ENCODE data around the gene FRMD3. TPM values are rescaled to one million over a fixed set of nuclear protein-coding genes. Genes with fewer than 3 reads are reported as not detected.

The FRMD3 gene
- total and polyA plus RNA-seq, 2 donors (not counting 3 experiments of a cell fraction or from before 2014, with no cell fraction given), result 3.0 to 6.1 TPM

GRCh38 chr9:83372957-83373356 is 165.2 kb downstream of the FRMD3 start:
- DNase-seq (ENCODE audit: low read depth, low spot score), result no peak
- Histone ChIP-seq H3K4me2 (ENCODE audit: insufficient read depth, low read length) (no peak overlapping the region), H3K9ac (replicated peaks; ENCODE audit: extremely low read depth, insufficient read depth, low read length) (no peak overlapping the region), H3K79me2 (ENCODE audit: control insufficient read depth, insufficient read depth, low read length) (no peaks in the 10 kb centered on the region), H2AFZ (ENCODE audit: low read depth, low read length) (no peak overlapping the region), H3K36me3 (ENCODE audit: control insufficient read depth in 2 of 2, extremely low read depth in 1 of 2, insufficient read depth in 2 of 2, low read length in 2 of 2) (no peaks in the 10 kb centered on the region), H3K9me1 (replicated peaks; ENCODE audit: control insufficient read depth, extremely low read depth, insufficient read depth, low read length) (no peaks in the 10 kb centered on the region), H3K4me1 (ENCODE audit: control insufficient read depth, extremely low read depth, insufficient read depth, low read length) (no peaks in the 10 kb centered on the region), H3K27me3 (ENCODE audit: control insufficient read depth in 2 of 2, insufficient read depth in 2 of 2, low read length in 2 of 2) (no peaks in the 10 kb centered on the region), H3K9me3 (replicated peaks; ENCODE audit: control insufficient read depth, insufficient read depth, low read length) (no peaks in the 10 kb centered on the region), H4K20me1 (replicated peaks; ENCODE audit: control insufficient read depth, extremely low read depth, insufficient read depth, low read length) (no peaks in the 10 kb centered on the region), H3K4me3 (replicated peaks in 1 of 3; ENCODE audit: insufficient read depth in 1 of 3, low read depth in 1 of 3, low read length in 3 of 3) (no peak overlapping the region), H3K27ac (ENCODE audit: insufficient read depth, low read depth, low read length) (no peak overlapping the region)
- FAIRE-seq, result no peak
- dilution Hi-C loops (cut with MboI; ENCODE audit: extremely low pct_ligation_motif_present, low sequenced_read_pairs) (no loop called here), intact Hi-C loops (cut with micrococcal nuclease) (no loop called here)
- TF ChIP-seq POLR2AphosphoS5 (IDR thresholded peaks at IDR 0.05; ENCODE audit: insufficient read depth, low read depth, low read length) (no peak), EZH2 (IDR thresholded peaks at IDR 0.05; ENCODE audit: borderline replicate concordance, low read depth, low read length, severe bottlenecking) (no peak)
- CTCF ChIA-PET, result no interaction called here
- no TSS peak for BruUV-seq (replicated peaks)
- POLR2A ChIA-PET, result no interaction called here

GRCh38 chr9:83367326-83367725 is 170.9 kb downstream of the FRMD3 start:
- intact Hi-C loops (cut with micrococcal nuclease) (no loop called here), dilution Hi-C loops (cut with MboI; ENCODE audit: extremely low pct_ligation_motif_present, low sequenced_read_pairs) (no loop called here)
- H3K4me2 ChIP-seq (ENCODE audit: insufficient read depth, low read length), result no peak overlapping the region
- no peaks in the 10 kb centered on the region for H3K9me1 ChIP-seq (replicated peaks; ENCODE audit: control insufficient read depth, extremely low read depth, insufficient read depth, low read length)
- DNase-seq (ENCODE audit: low read depth, low spot score) (no peak), FAIRE-seq (no peak)
- no peak overlapping the region for H3K27ac ChIP-seq (ENCODE audit: insufficient read depth, low read depth, low read length)
- H4K20me1 ChIP-seq (replicated peaks; ENCODE audit: control insufficient read depth, extremely low read depth, insufficient read depth, low read length), result no peaks in the 10 kb centered on the region
- H3K36me3 ChIP-seq (ENCODE audit: control insufficient read depth in 2 of 2, extremely low read depth in 1 of 2, insufficient read depth in 2 of 2, low read length in 2 of 2), result no peaks in the 10 kb centered on the region
- H2AFZ ChIP-seq (ENCODE audit: low read depth, low read length), result no peak overlapping the region
- no TSS peak for BruUV-seq (replicated peaks)
- POLR2A ChIA-PET, result no interaction called here
- no peak overlapping the region for H3K4me3 ChIP-seq (replicated peaks in 1 of 3; ENCODE audit: insufficient read depth in 1 of 3, low read depth in 1 of 3, low read length in 3 of 3)
- no peak overlapping the region for H3K9ac ChIP-seq (replicated peaks; ENCODE audit: extremely low read depth, insufficient read depth, low read length)
- CTCF ChIA-PET, result interaction anchor here (1.2 kb wide), 1 partner anchor 33 kb away, joined by 5 read pairs; no protein-coding TSS in a partner anchor
- no peaks in the 10 kb centered on the region for H3K79me2 ChIP-seq (ENCODE audit: control insufficient read depth, insufficient read depth, low read length)
- H3K4me1 ChIP-seq (ENCODE audit: control insufficient read depth, extremely low read depth, insufficient read depth, low read length), result no peaks in the 10 kb centered on the region
- no peak for TF ChIP-seq MAX (IDR thresholded peaks at IDR 0.05; ENCODE audit: insufficient read depth, insufficient read length)
- TF ChIP-seq GATA2 (IDR thresholded peaks at IDR 0.05; ENCODE audit: insufficient read depth, insufficient read length, low read depth, low read length), result no peak
- TF ChIP-seq POLR2A (IDR thresholded peaks at IDR 0.05; ENCODE audit: low read depth, low read length), result no peak
- TF ChIP-seq FOS (IDR thresholded peaks at IDR 0.05; ENCODE audit: borderline replicate concordance, insufficient read depth, low read length), result no peak
- TF ChIP-seq MYC (IDR thresholded peaks at IDR 0.05; ENCODE audit: low read depth, low read length), result no peak
- no peak for TF ChIP-seq CTCF (IDR thresholded peaks at IDR 0.05; ENCODE audit: extremely low read depth in 1 of 2, insufficient read depth in 1 of 2, low read depth in 1 of 2, low read length in 2 of 2)
- TF ChIP-seq EZH2 (IDR thresholded peaks at IDR 0.05; ENCODE audit: borderline replicate concordance, low read depth, low read length, severe bottlenecking), result no peak
- TF ChIP-seq POLR2AphosphoS5 (IDR thresholded peaks at IDR 0.05; ENCODE audit: insufficient read depth, low read depth, low read length), result no peak
- TF ChIP-seq JUN (IDR thresholded peaks at IDR 0.05; ENCODE audit: borderline replicate concordance, insufficient read depth, insufficient read length, low read depth), result no peak
- no peaks in the 10 kb centered on the region for H3K27me3 ChIP-seq (ENCODE audit: control insufficient read depth in 2 of 2, insufficient read depth in 2 of 2, low read length in 2 of 2)
- H3K9me3 ChIP-seq (replicated peaks; ENCODE audit: control insufficient read depth, insufficient read depth, low read length), result no peaks in the 10 kb centered on the region

Measured in endothelial cell of umbilical vein (primary cell).